NCI-H2029 treated with DMSO at 0.1 percent for 48 hours (cell line): ENCODE data around the gene SFSWAP.
"Not testable (repeated sequence)": the region's sequence is repeated elsewhere in the genome, so short reads cannot be mapped to it uniquely, and the experiment has no call there.

Source experiments
- DNase-seq: peaks from one replicate; lab custom pipeline; 2025; lab: John Stamatoyannopoulos, UW

Gene SFSWAP

GRCh38 chr12:131761638-131762037 lies 50.7 kb downstream of the SFSWAP start:
- no peak for DNase-seq

- DNase-seq = no peak
Observed at GRCh38 chr12:131764738-131765137, 53.8 kb downstream of the SFSWAP start.

DNA sequence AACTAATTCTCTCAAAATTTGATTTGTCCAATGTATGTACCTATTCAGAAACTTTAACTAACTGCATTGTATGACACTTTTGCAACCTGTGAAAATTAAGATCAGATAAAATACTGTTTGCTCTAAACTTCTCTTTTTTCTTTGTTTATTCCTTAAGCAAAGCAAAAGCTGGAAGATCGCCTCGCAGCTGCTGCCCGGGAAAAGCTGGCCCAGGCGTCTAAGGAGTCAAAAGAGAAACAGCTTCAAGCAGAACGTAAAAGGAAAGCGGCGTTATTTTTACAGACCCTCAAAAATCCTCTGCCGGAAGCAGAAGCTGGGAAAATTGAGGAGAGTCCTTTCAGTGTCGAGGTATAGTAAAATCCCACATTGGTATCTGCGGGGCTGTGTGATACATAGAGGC lies 55.1 kb downstream of the SFSWAP start:
- DNase-seq = no peak

DNA sequence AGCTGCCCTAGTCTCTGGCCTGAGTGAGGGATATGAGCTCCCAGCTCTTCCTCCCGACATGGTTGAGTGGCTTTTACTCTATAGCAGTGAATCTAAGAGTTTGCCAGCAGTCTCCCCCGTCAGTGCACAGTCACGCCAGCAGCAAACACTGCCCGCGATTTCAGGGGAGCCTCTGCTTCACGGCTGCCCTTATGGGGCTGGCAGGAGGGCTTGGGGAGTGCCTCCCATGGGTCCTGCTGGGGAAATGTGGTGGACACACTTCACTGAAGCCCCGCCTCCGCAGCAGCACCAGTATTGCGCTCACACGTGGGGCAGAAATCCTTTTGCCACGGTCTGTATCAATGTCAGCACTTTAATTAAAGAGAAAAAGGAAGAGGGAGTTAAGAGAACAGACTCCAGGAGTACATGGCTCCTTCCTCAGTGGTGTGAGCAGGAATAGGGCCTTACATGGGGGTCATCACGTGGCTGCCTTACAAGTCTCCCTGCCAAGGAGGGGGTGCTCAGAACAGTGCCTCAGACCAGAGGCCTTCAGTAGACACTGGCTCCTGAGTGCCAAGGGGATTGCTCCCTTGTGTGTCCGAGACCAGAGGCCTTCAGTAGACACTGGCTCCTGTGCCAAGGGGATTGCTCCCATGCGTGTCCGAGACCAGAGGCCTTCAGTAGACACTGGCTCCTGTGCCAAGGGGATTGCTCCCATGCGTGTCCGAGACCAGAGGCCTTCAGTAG lies 55.7 kb downstream of the SFSWAP start:
- no peak for DNase-seq

GRCh38 chr12:131770120-131770519 lies 59.2 kb downstream of the SFSWAP start:
- no peak for DNase-seq

DNA sequence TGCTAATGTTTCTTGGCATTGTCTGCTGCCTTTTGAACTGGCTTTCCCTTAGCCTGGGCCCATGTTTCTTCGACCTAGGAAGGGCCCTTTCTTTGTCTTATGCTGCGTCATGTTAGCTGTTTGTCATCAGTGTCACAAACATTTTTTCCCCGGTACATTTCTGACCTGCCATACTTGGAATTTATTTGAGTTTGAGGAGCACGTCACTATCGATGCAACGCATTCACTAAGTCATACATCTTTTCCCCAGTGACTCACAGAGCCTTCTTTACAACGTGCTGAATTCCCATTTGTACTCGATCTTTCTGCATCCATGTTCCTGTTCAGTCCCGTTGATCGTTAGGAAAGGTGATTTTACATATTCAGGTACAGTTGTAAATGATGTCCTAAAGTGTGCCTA lies 61.1 kb downstream of the SFSWAP start:
- DNase-seq = no peak

GRCh38 chr12:131773582-131774221 lies 62.8 kb downstream of the SFSWAP start:
- no peak for DNase-seq

GRCh38 chr12:131774576-131775391 lies 63.9 kb downstream of the SFSWAP start:
- DNase-seq = no peak

GRCh38 chr12:131775392-131776236 lies 64.7 kb downstream of the SFSWAP start:
- DNase-seq = no peak

DNA sequence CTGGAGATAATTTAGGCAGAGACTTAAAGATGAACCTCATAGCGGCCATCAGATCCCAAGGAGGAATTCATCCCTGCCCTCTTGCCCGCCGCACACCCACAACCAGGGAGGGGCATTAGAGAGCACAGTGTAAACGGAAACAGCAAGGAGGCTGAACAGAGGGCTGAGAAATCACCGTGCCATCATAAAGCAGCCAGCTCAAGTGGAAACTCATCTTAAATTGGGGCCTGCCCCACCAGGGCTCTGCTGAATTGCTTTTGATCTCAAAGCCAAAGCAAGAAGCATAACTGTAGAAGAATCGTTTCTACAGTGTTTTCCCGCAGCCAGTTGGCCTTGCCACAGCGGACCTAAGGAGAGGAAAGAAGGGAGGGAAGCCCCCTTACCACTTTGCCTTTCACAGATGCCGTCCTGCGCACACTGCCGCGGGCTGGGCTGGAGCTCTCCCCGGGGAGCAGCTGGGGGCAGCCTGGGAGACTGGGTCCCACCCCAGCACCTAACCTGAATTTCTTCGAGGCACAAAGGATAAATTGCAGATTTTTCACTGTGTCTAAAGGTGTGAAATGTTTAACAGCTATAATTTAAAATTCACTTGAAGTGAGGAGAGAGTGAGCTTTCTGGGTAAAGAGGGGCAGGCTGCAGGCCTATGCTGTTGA lies 65.5 kb downstream of the SFSWAP start:
- DNase-seq = no peak

DNA sequence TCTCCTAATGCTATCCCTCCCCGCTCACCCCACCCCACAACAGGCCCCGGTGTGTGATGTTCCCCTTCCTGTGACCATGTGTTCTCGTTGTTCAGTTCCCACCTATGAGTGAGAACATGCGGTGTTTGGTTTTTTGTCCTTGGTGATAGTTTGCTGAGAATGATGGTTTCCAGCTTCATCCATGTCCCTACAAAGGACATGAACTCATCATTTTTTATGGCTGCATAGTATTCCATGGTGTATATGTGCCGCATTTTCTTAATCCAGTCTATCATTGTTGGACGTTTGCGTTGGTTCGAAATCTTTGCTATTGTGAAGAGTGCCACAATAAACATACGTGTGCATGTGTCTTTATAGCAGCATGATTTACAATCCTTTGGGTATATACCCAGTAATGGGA lies 66.4 kb downstream of the SFSWAP start:
- not testable (repeated sequence) for DNase-seq

GRCh38 chr12:131779027-131779426 lies 68.1 kb downstream of the SFSWAP start:
- no peak for DNase-seq

- DNase-seq = no peak
Observed at GRCh38 chr12:131782061-131782460, 71.2 kb downstream of the SFSWAP start.

- no peak for DNase-seq
Observed at GRCh38 chr12:131783915-131784541, 73.1 kb downstream of the SFSWAP start.

DNA sequence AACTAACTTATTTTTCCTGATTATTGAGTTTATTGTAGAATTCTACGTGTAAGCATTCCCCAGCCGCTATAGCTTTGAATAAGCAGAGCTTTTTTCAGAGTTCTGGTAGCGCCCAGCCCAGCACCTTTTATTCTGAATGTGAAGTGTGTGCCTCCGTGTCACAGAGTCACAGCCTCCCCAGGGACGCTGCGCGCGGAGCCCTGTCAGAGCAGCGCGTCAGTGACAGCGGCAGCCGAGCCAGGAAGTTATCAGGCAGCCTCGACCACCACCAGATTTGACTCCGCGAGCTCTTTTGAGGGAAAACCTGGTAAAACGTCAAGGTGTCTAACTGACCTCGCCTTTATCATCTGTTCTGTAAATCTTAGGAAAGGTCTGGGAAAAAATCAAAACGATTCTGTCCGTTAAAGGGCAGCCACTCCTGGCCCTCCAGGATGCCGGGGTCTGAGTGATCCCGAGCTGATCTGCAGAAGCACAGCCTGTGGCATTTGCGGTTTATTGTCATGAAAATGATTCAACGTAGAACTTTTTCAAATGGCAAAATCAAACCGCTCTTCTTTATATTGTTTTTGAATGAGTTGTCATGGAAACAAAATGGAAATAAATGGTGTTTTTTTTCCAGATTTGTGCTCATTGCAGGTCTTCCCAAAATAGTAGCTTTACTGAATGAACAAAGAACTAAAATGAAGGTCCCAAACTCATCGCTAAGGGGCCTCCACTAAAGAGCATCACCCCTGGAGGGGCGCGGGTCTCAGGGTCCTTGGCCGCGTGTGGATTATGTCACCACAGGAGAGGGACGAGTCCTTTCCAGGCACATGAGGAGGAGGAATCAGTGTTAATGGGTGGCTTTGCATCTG lies 74.2 kb downstream of the SFSWAP start:
- DNase-seq = no peak

DNA sequence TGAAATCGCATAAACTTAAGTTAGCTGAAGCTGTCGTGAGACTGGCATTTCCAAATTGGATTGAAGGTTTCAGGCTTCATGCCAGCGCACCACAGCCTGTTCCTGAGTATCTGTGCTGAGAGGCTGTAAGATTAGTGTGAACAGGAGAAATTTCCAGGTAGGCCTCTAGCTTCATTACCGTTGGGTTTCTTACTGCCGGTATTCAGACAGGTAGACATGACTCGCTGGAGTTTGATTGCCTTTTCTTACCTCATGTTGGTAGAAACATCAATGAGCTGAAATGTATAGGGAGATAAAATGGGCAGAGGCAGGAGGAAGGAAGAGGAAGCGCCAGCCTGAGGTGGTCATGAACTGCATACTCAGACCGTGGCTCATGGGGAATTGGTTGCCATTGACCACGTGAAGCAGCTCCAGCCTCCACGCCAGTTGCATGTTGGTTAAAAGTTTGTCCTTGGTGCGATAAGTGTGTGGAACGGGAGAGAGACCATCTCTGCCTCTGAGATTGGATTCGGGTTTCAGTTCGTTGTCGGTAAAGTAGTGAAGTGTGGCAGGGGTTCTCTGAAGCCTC lies 75.0 kb downstream of the SFSWAP start:
- no peak for DNase-seq

DNA sequence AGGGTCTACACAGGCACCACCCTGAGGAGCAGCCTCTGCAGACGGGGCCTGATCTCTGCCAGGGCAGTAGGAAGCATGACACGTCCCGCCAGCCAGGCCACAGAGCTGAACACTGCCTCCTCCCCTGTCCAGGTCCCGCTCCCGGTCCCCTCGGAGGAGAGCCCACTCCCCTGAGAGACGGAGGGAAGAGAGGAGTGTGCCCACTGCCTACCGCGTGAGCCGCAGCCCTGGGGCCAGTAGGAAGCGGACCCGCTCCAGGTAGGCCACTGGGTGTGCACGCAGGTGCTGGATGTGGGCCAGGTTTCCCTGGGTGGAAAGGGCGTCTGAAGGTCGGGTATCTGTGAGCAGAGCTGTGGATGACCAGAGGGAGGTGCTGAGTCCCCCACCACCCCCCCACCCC lies 75.4 kb downstream of the SFSWAP start:
- DNase-seq = no peak

DNA sequence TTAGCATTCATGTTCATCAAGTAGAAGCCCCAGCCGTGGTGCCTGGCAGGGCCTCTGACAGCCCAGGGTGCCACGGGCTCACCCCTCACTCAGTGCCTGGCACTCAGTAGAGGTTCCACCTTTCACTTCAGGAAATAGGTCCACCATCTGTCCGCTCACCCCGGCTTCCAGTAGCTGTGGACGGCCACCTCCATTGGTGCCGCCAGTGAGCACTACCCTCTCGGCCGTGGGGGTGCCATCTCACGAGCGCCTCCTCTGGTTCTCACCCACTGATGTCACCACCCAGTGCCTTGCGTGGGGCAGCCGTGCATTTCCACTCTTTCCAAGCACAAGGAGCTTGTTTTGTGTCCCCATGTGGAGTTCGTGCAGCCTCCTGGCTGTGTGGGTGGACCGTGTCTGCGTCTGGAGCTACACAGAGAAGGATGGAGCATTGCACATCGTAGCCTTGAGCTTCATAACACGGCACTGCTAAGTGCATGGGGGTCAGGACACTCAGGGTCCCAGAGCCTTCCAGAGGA lies 76.3 kb downstream of the SFSWAP start:
- DNase-seq = no peak

GRCh38 chr12:131788070-131788469 lies 77.2 kb downstream of the SFSWAP start:
- DNase-seq = no peak

DNA sequence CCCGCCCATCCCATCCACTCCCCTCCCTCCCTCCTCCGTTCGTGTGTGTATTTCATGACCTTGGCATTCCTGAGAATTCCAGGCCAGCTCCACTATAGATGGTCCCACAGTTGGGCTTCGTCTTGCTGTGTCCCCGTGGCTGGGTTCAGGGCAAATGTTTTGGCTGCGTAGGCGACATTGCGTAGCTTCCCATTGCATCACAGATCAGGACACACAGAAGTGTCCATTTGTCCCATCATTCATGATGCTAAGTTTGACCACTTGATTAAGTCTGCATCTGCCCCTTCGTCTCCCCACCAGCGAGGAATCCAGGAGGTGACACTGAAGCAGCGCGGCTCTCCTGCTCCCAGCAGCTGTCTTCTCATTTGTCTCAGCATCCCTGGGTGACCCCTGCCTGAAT lies 78.7 kb downstream of the SFSWAP start:
- no peak for DNase-seq
